ENCODE measurements around the gene ZBTB38.

Gene ZBTB38

DNA sequence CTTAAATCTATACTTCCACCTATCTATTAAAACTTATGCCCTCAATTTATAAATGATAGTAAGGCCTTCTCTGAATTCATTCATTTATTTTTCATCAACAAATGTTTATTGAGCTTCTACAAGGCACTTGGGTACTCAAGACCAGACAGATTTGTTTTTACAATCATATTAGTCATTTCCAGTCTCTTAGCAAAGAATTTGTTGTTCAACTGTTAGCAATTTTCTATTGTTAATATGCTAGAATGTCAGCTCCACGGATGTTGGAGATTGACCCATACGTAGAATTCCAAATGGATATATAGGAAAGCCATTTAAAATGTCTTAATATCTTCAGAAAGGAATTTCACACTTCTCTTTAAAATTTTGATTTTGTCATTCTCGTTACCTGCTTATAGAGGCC lies 36.7 kb downstream of the ZBTB38 start:
- no peak for DNase-seq (ENCODE audit: low read depth, low spot score)
- no CpG with 5 or more reads among the region's 3 CpGs for WGBS (ENCODE audit: insufficient coverage, insufficient read length)
- Histone ChIP-seq H3K27me3 (ENCODE audit: control insufficient read depth, insufficient read depth, low read length) (peaks cover 2% of the 10 kb centered on the region; the same call in 1 of the 2 replicates), H3K27ac (ENCODE audit: low read length) (no peak overlapping the region), H3K9me3 (ENCODE audit: control insufficient read depth, insufficient read depth, low read length) (no peaks in the 10 kb centered on the region), H3K36me3 (ENCODE audit: control insufficient read depth, insufficient read depth, low read length) (no peaks in the 10 kb centered on the region), H3K4me1 (ENCODE audit: control insufficient read depth, insufficient read depth, low read length) (no peaks in the 10 kb centered on the region), H3K4me3 (ENCODE audit: low read length) (no peak overlapping the region)

DNA sequence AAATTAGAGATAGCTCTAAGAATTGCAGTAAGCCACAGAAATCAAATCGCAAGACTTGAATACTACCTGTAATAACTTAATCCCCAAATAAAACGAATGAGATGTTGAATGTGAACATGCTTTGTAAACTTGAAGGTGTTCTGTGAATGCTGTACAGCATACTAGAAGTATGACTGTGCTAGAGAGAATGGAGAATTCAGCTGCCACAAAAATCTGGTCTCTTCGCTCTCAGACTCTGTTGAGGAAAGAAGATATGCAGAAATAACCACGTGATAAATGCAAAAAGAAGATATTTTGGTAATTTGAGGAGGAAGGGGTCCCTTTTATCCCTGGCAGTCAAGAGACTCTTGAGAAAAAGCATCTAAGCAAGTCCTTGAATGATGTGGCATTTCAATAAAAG lies 37.3 kb downstream of the ZBTB38 start:
- H3K9me3 ChIP-seq (ENCODE audit: control insufficient read depth, insufficient read depth, low read length), result no peaks in the 10 kb centered on the region
- no peak overlapping the region for H3K4me3 ChIP-seq (ENCODE audit: low read length)
- no peaks in the 10 kb centered on the region for H3K36me3 ChIP-seq (ENCODE audit: control insufficient read depth, insufficient read depth, low read length)
- no peaks in the 10 kb centered on the region for H3K4me1 ChIP-seq (ENCODE audit: control insufficient read depth, insufficient read depth, low read length)
- WGBS (ENCODE audit: insufficient coverage, insufficient read length), result no CpG with 5 or more reads among the region's 4 CpGs
- H3K27ac ChIP-seq (ENCODE audit: low read length), result no peak overlapping the region
- no peak for DNase-seq (ENCODE audit: low read depth, low spot score)
- peaks cover 2% of the 10 kb centered on the region; the same call in 1 of the 2 replicates for H3K27me3 ChIP-seq (ENCODE audit: control insufficient read depth, insufficient read depth, low read length)

DNA sequence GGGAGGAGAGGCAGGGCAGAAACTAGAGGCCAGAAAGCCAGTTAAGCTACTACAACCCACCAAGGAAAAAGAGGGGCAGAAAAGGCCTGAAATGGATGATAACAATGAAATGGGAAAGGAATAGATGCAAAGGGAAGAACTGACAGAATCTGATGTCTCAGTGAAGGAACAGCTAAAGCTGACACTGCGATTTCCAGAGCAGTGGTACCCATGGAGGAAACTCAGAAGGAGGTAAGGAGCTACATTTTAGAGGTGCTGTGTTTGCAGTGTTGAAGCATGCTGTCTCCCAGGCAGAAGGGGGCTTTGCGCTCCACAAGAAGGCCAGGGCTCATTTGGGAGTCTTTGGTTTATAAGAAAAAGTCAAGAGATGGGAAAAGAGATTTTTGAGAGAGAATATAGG lies 38.0 kb downstream of the ZBTB38 start:
- Histone ChIP-seq H3K9me3 (ENCODE audit: control insufficient read depth, insufficient read depth, low read length) (no peaks in the 10 kb centered on the region), H3K4me3 (ENCODE audit: low read length) (no peak overlapping the region), H3K27me3 (ENCODE audit: control insufficient read depth, insufficient read depth, low read length) (peaks cover 2% of the 10 kb centered on the region; the same call in 1 of the 2 replicates), H3K36me3 (ENCODE audit: control insufficient read depth, insufficient read depth, low read length) (no peaks in the 10 kb centered on the region), H3K4me1 (ENCODE audit: control insufficient read depth, insufficient read depth, low read length) (no peaks in the 10 kb centered on the region), H3K27ac (ENCODE audit: low read length) (no peak overlapping the region)
- DNase-seq (ENCODE audit: low read depth, low spot score), result no peak
- WGBS (ENCODE audit: insufficient coverage, insufficient read length), result no CpG with 5 or more reads among the region's 2 CpGs

DNA sequence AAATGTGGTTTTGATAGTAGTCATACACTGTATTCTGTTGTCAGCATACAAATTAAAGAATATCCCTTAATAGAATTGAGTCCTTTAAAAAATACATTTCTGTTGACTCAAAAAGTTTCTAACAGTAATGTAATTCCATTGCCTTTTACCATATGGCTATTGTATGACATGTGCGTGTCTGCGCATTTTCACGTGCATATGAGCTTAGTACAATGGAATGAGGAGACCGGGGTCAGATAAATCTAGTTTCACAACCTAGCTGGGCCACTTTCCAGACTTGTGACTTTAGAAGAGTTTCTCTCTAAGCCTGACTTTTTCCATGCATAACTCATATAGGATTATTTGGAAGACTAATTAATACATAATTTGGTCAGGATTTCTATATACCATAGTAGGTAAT lies 38.7 kb downstream of the ZBTB38 start:
- H3K4me1 ChIP-seq (ENCODE audit: control insufficient read depth, insufficient read depth, low read length), result no peaks in the 10 kb centered on the region
- no peaks in the 10 kb centered on the region for H3K9me3 ChIP-seq (ENCODE audit: control insufficient read depth, insufficient read depth, low read length)
- H3K4me3 ChIP-seq (ENCODE audit: low read length), result no peak overlapping the region
- no peaks in the 10 kb centered on the region for H3K36me3 ChIP-seq (ENCODE audit: control insufficient read depth, insufficient read depth, low read length)
- DNase-seq (ENCODE audit: low read depth, low spot score), result no peak
- no peak overlapping the region for H3K27ac ChIP-seq (ENCODE audit: low read length)
- no CpG with 5 or more reads among the region's 4 CpGs for WGBS (ENCODE audit: insufficient coverage, insufficient read length)
- H3K27me3 ChIP-seq (ENCODE audit: control insufficient read depth, insufficient read depth, low read length), result peaks cover 2% of the 10 kb centered on the region; the same call in 1 of the 2 replicates

DNA sequence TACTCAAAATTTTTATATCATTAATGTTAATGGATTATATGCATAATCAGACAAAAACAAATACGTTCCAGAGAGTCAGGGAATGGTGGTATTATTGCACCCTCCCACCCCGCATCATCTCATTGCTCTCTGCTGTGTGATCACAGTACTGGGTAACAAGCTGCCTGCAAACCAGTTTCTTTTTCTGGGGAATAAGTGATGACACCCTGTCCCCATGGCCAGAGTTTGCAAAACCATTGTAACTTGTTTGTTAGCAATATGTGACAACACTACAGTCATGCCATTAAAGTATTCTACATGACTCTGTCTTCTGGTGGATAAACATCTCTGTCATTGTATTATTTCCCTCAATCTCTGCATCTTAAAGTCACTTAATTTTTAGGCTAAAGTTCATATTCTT lies 39.5 kb downstream of the ZBTB38 start:
- no peak overlapping the region for H3K27ac ChIP-seq (ENCODE audit: low read length)
- DNase-seq (ENCODE audit: low read depth, low spot score), result no peak
- no peak overlapping the region for H3K4me3 ChIP-seq (ENCODE audit: low read length)
- WGBS (ENCODE audit: insufficient coverage, insufficient read length), result no CpG with 5 or more reads among the region's 2 CpGs
- no peaks in the 10 kb centered on the region for H3K4me1 ChIP-seq (ENCODE audit: control insufficient read depth, insufficient read depth, low read length)
- no peaks in the 10 kb centered on the region for H3K36me3 ChIP-seq (ENCODE audit: control insufficient read depth, insufficient read depth, low read length)
- peaks cover 2% of the 10 kb centered on the region; the same call in 1 of the 2 replicates for H3K27me3 ChIP-seq (ENCODE audit: control insufficient read depth, insufficient read depth, low read length)
- no peaks in the 10 kb centered on the region for H3K9me3 ChIP-seq (ENCODE audit: control insufficient read depth, insufficient read depth, low read length)

DNA sequence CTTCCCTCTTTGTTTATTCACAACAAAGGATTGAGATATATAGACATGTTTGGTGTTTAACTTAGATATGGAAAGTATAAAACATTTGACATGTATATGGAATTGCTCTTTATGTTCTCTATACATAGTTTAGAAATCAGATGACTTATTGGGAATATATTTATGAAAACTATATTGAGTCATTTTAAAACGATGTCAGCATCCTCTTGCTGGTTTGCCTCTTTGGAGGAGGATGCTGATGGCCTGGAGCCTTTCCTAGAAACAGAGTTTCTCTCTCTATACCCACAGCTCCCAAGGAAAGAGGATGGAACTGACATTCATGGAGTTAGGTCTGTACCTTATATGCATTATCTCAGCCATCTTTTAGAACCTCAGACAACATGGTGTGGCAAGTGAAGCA lies 40.3 kb downstream of the ZBTB38 start:
- Histone ChIP-seq H3K27ac (ENCODE audit: low read length) (no peak overlapping the region), H3K4me3 (ENCODE audit: low read length) (no peak overlapping the region), H3K27me3 (ENCODE audit: control insufficient read depth, insufficient read depth, low read length) (0 out of 2 replicates have a peak, but pooled peaks cover under 1% of the 10 kb centered on the region), H3K4me1 (ENCODE audit: control insufficient read depth, insufficient read depth, low read length) (no peaks in the 10 kb centered on the region), H3K9me3 (ENCODE audit: control insufficient read depth, insufficient read depth, low read length) (no peaks in the 10 kb centered on the region), H3K36me3 (ENCODE audit: control insufficient read depth, insufficient read depth, low read length) (no peaks in the 10 kb centered on the region)
- WGBS (ENCODE audit: insufficient coverage, insufficient read length), result no CpG with 5 or more reads among the region's 1 CpG
- DNase-seq (ENCODE audit: low read depth, low spot score), result no peak

DNA sequence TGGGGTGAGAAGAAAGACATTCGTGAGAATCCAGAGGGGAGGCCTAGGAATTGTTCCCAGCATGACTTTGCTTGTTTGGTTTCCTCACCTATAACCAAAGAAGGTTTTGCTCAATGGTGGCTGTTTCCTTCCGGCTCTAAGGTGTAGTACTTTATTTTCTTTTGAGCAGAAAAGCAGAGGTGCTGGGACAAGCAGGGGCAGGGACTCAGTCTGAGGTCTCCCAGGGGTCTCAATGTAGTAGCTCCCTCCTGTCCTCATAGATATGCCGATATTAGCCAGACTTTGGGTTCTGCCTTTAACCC lies 41.6 kb downstream of the ZBTB38 start:
- no CpG with 5 or more reads among the region's 3 CpGs for WGBS (ENCODE audit: insufficient coverage, insufficient read length)
- Histone ChIP-seq H3K9me3 (ENCODE audit: control insufficient read depth, insufficient read depth, low read length) (no peaks in the 10 kb centered on the region), H3K4me3 (ENCODE audit: low read length) (no peak overlapping the region), H3K4me1 (ENCODE audit: control insufficient read depth, insufficient read depth, low read length) (no peaks in the 10 kb centered on the region), H3K36me3 (ENCODE audit: control insufficient read depth, insufficient read depth, low read length) (no peaks in the 10 kb centered on the region), H3K27ac (ENCODE audit: low read length) (no peak overlapping the region), H3K27me3 (ENCODE audit: control insufficient read depth, insufficient read depth, low read length) (no peaks in the 10 kb centered on the region)
- DNase-seq (ENCODE audit: low read depth, low spot score), result no peak

DNA sequence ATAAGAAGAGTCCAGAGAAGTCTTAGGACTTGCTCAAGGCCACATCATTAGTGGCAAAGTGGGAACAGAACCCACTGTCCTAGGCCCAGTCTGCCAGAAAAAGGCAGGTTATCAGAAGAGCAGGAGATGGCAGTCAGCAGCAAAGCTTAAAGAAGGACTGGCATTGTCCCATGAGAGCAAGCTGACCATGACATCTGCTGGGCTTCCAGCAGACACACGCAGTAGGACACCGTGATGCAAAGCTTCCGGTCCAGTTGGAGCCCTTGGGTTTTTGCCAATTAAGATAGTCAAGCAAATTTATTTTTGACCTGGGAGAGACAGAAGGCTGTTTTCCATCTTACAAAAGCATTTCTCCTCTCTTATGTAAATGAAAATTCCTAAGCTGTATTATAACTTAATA lies 42.1 kb downstream of the ZBTB38 start:
- no peaks in the 10 kb centered on the region for H3K27me3 ChIP-seq (ENCODE audit: control insufficient read depth, insufficient read depth, low read length)
- no peaks in the 10 kb centered on the region for H3K4me1 ChIP-seq (ENCODE audit: control insufficient read depth, insufficient read depth, low read length)
- no CpG with 5 or more reads among the region's 3 CpGs for WGBS (ENCODE audit: insufficient coverage, insufficient read length)
- no peak for DNase-seq (ENCODE audit: low read depth, low spot score)
- H3K9me3 ChIP-seq (ENCODE audit: control insufficient read depth, insufficient read depth, low read length), result no peaks in the 10 kb centered on the region
- no peak overlapping the region for H3K27ac ChIP-seq (ENCODE audit: low read length)
- no peak overlapping the region for H3K4me3 ChIP-seq (ENCODE audit: low read length)
- H3K36me3 ChIP-seq (ENCODE audit: control insufficient read depth, insufficient read depth, low read length), result no peaks in the 10 kb centered on the region

DNA sequence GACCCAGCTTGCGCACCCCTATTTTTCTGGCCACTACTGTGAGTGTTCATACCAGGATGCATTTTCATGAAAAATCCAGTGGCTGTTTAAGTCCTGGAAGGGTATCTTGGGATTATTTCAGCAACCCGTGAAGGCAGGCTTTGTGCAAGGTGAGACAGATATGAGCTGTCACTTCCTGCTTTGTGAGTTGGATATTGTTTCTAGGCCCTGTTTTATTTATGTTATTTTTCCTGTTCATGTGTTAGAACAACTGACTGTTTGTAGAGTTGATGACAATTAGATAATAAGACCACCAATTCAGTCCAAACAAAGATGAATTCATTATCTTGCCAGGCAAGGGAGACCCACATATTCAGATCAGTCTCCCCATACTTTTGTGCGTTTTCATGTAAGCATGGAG lies 42.5 kb downstream of the ZBTB38 start:
- Histone ChIP-seq H3K4me1 (ENCODE audit: control insufficient read depth, insufficient read depth, low read length) (no peaks in the 10 kb centered on the region), H3K27ac (ENCODE audit: low read length) (no peak overlapping the region)

DNA sequence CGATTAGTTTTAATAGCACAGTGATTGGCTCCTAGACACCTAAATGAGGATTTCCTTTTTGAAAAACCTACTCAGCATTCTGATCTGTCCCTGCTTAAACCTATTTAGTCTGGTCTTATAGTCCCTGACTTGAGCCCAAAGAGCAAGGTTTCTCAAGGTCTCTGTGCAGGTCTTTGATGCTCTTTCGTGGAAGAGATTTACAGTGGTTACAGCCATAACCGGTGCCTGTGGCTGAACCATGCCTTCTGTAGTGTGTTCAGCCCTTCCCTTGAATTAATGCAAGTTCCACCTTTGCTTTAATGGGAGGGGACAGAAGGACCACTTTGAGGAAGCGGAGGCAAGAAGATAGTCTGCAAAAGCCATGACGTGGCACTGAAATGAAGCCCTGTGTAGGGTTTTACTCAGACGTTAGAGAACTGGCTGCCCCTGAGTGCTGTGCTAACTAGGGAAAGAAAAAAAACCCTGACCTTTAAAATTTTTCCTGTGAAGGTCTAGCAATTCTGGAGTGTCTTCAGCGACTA lies 43.0 kb downstream of the ZBTB38 start:
- Histone ChIP-seq H3K4me3 (ENCODE audit: low read length) (no peak overlapping the region), H3K9me3 (ENCODE audit: control insufficient read depth, insufficient read depth, low read length) (no peaks in the 10 kb centered on the region), H3K4me1 (ENCODE audit: control insufficient read depth, insufficient read depth, low read length) (no peaks in the 10 kb centered on the region), H3K27ac (ENCODE audit: low read length) (no peak overlapping the region), H3K27me3 (ENCODE audit: control insufficient read depth, insufficient read depth, low read length) (no peaks in the 10 kb centered on the region), H3K36me3 (ENCODE audit: control insufficient read depth, insufficient read depth, low read length) (no peaks in the 10 kb centered on the region)
- DNase-seq (ENCODE audit: low read depth, low spot score), result no peak
- no CpG with 5 or more reads among the region's 7 CpGs for WGBS (ENCODE audit: insufficient coverage, insufficient read length)

More for the DNA sequence above, 42.5 kb downstream of the ZBTB38 start:
- DNase-seq (ENCODE audit: low read depth, low spot score), result no peak
- no CpG with 5 or more reads among the region's 3 CpGs for WGBS (ENCODE audit: insufficient coverage, insufficient read length)
- Histone ChIP-seq H3K36me3 (ENCODE audit: control insufficient read depth, insufficient read depth, low read length) (no peaks in the 10 kb centered on the region), H3K9me3 (ENCODE audit: control insufficient read depth, insufficient read depth, low read length) (no peaks in the 10 kb centered on the region), H3K4me3 (ENCODE audit: low read length) (no peak overlapping the region), H3K27me3 (ENCODE audit: control insufficient read depth, insufficient read depth, low read length) (no peaks in the 10 kb centered on the region)

DNA sequence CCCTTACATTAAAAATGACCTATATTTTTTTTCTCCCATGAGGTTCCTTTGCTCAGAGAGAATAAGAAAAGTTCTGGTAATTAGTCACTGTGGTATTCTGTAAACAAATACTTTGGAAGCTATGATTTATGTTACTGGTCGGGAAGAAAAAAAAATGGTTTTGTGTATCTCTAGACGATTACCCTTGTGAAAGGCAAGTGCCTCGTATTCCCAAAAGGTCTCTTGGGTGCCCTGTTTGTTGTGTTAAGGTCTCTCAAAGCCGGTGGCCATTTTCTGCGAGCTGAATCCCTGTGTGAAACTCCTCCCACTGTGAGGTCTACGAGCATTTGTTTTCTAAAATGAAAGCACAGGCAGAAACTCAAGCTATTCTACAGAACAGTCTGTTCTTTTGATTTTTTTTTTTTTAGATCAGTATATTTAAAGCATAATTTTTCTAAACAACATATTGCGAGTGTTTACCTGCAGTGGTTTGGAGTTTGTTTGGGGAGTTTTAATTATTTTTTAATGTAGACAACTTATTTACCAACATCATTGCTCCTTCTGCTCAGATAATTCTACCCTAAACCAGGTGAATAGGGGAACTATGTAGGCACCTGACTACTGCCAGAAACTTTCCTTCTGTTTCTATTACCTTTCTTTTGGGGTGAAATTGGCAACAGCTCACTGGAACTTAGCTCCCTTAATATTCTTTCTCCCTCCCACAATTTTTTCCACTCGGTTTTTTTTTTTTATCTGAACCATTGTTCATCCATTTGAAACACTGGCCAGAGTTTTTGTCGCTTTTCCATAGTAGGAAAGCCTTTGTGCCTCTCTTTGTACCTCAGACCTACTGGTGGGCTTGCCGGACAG lies 44.0 kb downstream of the ZBTB38 start:
- no CpG with 5 or more reads among the region's 10 CpGs for WGBS (ENCODE audit: insufficient coverage, insufficient read length)
- no peak for DNase-seq (ENCODE audit: low read depth, low spot score)
- H3K4me1 ChIP-seq (ENCODE audit: control insufficient read depth, insufficient read depth, low read length), result no peaks in the 10 kb centered on the region
- no peak overlapping the region for H3K27ac ChIP-seq (ENCODE audit: low read length)
- no peaks in the 10 kb centered on the region for H3K9me3 ChIP-seq (ENCODE audit: control insufficient read depth, insufficient read depth, low read length)
- no peak overlapping the region for H3K4me3 ChIP-seq (ENCODE audit: low read length)
- H3K36me3 ChIP-seq (ENCODE audit: control insufficient read depth, insufficient read depth, low read length), result no peaks in the 10 kb centered on the region
- no peaks in the 10 kb centered on the region for H3K27me3 ChIP-seq (ENCODE audit: control insufficient read depth, insufficient read depth, low read length)
